NB4 (cell line): ENCODE data around the gene TMOD1.

Experiments
- POLR2A ChIP-seq: IDR thresholded peaks from 2 replicates; pipeline ENCODE4 v1.6.1; 2011; ENCODE audit warnings: mild to moderate bottlenecking; ENCODE audit not compliant: insufficient read length; ENCODE audit errors: extremely low read depth
- TF ChIP-seq, protein P1 (sequence below): IDR thresholded peaks from one replicate; pipeline ENCODE4 v1.5.1; 2012; ENCODE audit warnings: low read depth, low read length
- TF ChIP-seq, protein P2 (sequence below): IDR thresholded peaks from 2 replicates; pipeline ENCODE4 v1.6.1; 2011; ENCODE audit warnings: low read depth, low read length

DNA sequence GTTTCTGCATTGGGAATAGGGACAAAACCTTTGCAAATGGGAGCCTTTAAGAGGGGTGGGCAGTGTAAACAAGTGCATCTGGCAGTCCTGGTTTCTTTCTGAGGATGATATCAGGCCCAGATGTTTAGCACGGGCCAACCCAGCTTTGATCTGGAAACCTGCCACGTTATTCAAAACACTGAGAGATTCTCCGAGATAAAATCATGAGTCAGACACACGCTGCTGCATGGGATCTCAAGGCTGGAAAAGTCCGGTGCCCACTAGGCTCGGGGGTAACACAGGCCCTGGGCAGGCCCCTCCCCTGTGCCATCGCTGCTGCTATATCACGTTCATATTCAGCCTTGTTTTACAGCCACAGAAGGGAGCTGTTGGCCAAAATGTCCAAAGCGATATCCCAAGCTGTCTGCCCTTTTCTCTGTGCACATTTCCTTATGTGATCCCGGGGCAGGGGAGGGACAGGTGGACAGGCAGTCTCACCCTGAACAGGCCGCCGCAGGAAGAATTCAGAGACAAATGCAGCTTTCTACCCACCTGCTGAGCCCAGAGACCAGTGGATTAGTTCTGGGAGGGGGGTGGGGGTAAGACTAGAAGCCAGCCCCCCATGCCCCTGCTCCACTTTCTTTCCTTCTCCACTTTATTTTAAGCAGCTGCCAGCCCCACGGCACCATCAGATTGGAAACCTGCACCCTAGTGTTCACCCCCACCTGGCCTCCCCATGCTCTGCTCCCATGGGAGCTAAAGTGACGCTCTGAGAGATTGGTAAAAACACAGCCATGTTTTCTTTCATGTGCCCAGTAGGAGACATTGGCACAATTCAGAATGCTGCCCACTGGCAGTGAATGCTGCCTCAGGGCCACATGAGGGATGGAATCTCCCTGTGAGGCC is 63.1 kb downstream of the TMOD1 start:
- TF ChIP-seq POLR2A = no peak
- TF ChIP-seq, protein P1, sequence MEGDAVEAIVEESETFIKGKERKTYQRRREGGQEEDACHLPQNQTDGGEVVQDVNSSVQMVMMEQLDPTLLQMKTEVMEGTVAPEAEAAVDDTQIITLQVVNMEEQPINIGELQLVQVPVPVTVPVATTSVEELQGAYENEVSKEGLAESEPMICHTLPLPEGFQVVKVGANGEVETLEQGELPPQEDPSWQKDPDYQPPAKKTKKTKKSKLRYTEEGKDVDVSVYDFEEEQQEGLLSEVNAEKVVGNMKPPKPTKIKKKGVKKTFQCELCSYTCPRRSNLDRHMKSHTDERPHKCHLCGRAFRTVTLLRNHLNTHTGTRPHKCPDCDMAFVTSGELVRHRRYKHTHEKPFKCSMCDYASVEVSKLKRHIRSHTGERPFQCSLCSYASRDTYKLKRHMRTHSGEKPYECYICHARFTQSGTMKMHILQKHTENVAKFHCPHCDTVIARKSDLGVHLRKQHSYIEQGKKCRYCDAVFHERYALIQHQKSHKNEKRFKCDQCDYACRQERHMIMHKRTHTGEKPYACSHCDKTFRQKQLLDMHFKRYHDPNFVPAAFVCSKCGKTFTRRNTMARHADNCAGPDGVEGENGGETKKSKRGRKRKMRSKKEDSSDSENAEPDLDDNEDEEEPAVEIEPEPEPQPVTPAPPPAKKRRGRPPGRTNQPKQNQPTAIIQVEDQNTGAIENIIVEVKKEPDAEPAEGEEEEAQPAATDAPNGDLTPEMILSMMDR = no peak
- TF ChIP-seq, protein P2, sequence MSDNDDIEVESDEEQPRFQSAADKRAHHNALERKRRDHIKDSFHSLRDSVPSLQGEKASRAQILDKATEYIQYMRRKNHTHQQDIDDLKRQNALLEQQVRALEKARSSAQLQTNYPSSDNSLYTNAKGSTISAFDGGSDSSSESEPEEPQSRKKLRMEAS = no peak
